NCI-H2196 treated with DMSO at 0.1 percent for 48 hours (cell line): ENCODE results near the gene OSCAR.
A peak's percentile ranks its signal among the peaks of the same experiment; 100 is the strongest.

Experiments
- DNase-seq: peaks from one replicate; lab custom pipeline; 2025; ENCODE audit not compliant: unreplicated experiment; lab: John Stamatoyannopoulos, UW

OSCAR gene, protein sequence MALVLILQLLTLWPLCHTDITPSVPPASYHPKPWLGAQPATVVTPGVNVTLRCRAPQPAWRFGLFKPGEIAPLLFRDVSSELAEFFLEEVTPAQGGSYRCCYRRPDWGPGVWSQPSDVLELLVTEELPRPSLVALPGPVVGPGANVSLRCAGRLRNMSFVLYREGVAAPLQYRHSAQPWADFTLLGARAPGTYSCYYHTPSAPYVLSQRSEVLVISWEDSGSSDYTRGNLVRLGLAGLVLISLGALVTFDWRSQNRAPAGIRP

DNA sequence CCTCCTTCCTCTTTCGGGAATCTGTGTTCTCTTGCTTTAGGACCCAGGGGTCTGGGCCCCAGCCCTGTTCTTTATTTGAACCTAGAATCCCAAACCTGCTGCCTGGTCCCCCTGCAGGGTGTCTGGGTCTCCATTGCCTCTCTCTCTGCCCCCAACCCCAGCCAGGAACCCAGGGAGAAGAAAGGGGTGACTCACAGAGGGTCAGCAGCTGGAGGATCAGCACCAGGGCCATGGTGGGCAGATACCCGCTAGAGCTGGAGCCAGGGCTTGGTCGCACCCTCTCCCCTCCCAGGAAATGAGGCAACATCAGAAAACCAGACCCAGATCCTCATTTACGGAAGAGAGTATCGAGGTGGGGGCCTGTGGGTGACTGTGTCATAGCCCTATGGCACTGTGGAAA lies at the start of gene OSCAR:
TSS of gene OSCAR (minus strand) at position 243 of the 400 bp plus-strand sequence. CDS start at position 232, 11 bp downstream.
- DNase-seq, result no peak

DNA sequence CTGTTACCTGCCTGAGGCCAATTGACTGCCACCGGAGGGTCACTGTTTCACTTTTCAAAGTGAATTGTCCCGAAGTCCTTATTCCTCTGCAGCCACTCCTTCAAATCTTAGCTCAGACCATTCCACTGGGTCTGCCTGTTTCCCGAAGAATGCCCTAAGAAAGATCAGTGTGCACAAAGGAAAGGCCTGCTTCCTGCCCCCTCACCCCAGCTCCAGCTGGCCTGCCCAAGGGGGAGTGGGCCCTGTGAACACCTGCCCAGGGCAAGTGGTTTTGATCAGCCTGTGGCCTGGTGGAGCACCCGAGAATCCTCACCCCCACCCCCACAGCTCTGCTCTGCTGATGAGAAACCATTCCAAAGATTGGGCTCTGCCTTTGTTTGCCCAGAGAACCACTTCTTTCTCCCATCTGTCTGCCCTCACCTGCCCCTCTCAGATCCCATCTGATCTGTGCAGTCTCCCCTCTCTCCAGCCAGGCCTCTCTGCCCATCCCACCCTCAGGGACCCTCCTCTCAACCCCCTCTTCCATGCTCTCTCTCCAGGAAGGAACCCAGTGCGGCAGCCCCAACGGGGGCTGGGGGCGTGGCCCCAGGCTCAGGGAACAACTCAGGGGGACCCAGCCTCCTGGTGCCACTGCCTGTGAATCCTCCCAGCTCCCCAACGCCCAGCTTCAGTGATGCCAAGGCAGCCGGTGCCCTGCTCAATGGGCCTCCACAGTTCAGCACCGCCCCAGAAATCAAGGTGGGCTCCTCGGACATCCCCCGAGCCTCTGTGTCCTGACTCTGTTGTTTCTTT lies 48.6 kb upstream of the OSCAR start:
- DNase-seq, result no peak

DNA sequence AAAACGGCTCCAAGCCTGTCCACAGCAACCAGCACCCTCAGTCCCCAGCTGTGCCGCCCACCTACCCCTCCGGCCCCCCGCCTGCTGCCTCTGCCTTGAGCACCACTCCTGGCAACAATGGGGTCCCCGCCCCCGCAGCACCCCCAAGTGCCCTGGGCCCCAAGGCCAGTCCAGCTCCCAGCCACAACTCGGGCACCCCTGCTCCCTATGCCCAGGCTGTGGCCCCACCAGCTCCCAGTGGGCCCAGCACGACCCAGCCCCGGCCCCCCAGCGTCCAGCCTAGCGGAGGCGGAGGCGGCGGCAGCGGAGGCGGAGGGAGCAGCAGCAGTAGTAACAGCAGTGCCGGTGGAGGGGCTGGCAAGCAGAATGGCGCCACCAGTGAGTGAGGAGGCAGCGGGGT lies 47.6 kb upstream of the OSCAR start:
- DNase-seq, result no peak

DNA sequence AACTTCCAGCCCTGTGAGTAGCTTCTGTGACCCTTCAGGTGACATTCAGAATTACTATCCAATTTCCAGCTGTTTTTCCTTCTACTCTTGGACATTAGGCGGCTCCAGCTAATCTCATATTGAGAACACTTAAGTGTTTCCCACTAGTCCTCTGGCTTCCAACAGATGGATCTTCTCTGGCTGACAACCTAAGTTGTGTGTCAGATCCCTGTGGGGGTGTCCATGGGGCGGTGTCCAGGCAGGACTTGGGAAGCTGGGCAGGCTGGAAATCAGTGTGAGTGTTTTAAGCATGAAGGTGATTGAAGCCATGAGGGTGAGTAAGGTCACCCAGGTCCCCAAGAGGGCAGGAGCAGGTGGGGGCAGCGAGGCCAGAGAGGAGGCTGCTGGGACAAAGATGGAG lies 47.1 kb upstream of the OSCAR start:
- DNase-seq, result no peak

DNA sequence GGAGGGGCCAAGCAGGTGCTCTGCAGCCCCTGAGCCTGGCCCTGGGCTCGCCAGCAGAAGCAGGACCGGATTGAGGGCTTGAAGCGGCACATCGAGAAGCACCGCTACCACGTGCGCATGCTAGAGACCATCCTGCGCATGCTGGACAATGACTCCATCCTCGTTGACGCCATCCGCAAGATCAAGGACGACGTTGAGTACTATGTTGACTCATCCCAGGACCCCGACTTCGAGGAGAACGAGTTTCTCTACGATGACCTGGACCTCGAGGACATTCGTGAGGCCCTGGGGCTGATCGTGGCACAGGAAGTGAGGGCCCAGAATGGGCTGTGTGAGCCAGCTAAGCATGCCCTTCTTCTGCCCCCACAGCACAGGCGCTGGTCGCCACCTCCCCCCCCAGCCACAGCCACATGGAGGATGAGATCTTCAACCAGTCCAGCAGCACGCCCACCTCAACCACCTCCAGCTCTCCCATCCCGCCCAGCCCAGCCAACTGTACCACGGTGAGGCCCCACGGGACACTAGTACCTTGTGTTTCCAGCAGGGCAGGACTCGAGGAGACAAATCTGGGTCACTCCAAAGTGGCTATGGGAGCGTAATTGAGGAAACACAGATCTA lies 45.0 kb upstream of the OSCAR start:
- DNase-seq, result no peak

DNA sequence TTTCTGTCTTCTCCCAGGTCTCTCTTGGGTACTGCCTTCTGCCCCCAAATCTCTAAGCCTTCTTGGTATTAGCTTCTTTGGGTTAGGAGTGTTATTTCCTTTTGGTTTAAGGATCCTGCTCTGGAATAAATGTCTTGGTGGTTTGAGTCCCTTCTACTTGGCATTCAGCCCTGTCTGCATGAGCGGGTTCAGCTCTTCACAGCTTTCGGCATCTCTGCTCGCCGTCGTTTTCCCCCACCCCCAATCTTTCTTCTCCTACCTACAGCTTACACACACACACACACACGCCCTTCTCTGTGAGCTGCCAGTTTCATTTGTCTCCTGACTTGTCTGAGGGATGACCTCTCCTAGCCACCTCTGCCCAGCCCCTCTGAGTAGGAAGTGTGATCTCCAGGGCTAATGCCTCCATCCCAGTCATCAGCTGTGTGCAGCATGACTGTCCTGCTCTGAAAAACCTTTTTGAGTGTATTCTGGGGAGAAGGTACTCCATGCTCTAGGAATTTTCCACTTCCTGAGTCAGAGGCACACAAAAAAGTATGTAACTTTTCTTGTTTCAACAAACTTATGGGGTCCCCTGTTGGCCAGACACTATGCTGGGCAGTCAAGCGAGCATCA lies 41.7 kb upstream of the OSCAR start:
- no peak for DNase-seq

DNA sequence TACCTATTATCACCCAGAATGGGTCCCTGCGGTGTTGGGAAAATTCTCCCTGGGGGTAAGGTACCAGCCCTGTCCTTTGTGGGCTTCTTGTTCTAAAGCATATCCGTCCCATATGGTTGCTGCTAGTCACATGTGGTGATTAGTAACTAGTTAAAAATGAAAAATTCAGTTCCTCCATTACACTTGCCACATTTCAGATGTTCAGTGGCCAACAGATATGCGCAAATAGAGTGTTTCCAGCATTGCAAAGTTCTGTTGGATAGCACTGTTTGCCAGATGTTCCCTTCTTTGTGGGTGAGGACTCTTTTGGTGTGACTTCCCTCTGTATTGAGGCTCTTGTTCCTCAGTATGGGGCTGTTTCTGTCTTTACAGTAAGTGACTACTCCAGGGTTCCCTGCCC lies 40.8 kb upstream of the OSCAR start:
- DNase-seq, result no peak

DNA sequence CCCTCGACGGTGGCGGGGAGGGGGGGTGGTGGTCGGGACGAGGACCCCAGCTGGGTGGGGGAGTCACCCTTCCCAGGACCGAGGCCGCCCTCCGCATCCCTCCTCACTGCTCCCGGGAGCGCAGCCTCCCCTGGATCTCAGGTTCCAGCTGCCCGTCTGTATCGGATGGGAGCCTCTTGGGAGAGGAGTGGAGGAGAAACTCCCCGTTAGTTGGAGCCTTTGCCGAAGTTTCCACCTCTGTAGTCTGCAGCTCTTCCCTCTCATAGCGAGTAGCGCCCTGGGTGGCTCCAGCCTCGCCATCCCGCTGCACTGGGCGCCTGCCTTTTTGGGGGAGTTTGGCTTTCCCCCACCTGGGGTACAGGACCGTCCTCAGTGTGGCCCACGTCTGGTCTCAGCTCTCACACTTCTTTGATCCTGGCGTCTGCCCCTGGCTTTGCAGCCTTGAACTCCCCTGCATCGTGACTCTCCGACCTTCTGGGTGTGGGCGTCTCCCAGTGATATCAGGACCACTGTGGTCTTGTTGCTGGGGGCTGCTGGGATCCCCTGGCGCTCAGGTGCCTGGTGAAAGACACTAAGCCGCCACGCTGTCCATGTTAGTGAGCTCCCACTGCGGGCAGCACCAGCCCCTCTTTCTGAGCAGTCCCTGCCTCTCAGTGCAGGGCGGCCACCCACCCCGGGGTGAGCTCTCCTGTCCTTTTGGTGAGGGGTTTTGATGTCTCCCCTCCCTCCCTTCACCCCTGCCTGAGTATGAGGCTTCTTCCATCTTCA lies 38.1 kb upstream of the OSCAR start:
- DNase-seq, result no peak

DNA sequence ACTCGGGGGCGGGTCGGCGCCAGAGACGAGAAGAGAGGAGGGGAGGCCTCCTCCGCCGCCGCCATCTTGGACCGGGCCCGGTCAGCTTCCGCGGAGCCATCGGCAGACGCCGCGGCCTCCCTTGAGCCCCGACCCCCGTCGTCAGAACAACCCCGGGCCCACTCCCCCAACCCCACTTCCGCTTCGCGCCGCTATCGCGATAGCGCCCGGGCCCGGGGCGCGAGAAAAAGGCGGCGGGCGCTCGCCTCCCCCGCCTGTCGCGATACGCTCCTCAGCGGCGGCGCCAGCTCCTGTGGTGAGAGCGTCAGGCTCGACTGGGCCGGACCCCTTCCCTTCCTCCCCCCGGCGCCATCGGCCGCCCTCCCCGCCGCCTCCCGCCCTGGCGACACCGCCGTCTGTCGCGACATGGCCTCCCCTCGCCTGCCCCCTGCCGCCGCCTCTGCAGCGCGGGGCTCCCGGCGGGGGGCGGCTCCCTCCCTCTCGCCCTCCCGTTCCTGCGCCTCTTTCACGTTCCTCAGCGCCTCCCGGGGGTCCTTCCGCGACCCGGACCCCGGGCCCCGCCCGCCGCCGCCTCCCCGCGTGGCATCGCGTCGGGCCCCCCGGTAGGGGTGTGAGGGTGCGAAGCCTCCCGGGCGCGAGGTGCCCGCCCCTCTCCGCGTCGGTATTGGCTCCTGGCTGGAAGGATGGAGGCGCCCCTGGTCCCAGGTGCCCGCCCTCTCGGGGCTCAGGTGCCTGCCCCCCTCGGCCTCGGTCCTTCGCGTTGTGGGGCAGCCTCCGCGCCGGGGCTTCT lies 37.3 kb upstream of the OSCAR start, which contains the start of gene CNOT3:
TSS of gene CNOT3 (plus strand) at position 64 of the 790 bp plus-strand sequence. CDS start 5,217 bp downstream, outside the sequence.
- no peak for DNase-seq

DNA sequence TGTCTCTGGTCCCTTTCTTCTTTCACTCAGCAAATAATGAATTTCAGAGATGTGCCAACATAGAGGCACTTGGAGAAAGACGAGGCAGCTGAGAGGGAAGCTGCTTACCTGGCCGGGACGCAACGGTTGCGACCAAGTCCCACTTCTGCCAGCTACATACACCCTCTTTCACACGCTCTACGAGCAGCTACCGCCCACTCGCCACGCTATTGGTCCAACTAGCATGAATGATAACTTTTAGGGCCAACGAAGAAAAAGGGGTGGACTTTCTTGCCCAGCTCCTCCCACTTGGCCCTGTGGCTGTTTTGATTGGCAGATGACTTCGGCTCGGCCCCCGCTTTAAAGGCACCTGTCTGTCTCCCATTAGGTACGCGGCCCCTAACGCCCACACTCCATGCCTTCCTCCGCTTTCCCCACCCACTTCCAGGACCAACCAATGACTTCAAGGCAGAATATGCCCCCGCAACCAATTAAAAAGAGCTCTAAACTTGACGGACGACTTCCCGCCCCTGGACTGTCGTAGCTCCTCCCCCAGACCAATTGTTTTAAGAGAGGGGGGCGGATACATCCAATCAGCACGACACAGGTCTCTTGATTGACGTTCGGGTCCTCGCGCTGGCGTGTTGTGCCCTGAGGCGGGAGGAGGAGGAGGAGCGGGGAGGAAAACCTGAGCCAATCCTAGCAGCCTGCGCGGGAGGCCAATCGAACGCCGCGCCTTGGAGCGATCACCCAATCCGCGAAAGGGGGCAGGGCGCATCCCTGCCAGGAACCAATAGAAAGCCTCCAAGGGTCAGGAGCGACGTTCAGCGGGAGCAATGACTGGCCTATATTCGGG lies 36.5 kb upstream of the OSCAR start:
- peak; percentile 100 for DNase-seq

DNA sequence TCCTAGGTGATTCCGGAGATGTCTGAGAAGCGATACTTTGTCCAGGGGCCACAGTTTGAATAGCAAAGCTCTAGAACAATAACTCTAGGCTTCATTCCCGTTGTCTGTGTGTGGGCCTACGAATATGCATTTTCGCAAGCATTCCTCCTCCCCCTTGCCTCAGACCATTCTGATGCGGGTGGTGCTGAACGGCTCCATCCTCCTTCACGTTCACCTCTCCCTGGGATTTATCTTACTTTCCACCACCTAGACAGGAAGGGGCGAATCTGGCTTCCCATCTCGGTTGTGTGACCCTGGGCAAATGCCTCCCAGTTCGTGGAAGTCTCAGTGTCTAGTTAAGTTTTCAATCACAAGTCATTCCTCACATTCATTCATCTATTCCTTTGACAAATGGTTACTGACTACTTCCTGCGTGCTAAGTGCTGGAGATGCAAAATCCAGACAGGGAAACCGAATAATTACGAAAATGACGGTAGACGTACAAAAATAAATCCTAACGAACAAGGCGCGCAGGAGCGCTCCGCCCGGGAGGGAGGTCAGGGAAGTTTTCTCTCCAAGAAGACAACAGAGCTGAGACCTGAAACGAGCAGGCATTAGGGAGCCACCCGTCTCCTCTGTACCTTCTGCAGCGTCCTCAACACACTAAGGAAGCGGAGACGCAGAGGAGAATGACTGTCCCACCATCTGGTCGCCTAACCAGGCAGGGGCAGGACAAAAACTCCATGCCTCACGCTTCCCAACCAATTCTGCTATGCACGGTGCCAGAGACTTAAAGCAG lies 35.7 kb upstream of the OSCAR start:
- DNase-seq, result no peak

DNA sequence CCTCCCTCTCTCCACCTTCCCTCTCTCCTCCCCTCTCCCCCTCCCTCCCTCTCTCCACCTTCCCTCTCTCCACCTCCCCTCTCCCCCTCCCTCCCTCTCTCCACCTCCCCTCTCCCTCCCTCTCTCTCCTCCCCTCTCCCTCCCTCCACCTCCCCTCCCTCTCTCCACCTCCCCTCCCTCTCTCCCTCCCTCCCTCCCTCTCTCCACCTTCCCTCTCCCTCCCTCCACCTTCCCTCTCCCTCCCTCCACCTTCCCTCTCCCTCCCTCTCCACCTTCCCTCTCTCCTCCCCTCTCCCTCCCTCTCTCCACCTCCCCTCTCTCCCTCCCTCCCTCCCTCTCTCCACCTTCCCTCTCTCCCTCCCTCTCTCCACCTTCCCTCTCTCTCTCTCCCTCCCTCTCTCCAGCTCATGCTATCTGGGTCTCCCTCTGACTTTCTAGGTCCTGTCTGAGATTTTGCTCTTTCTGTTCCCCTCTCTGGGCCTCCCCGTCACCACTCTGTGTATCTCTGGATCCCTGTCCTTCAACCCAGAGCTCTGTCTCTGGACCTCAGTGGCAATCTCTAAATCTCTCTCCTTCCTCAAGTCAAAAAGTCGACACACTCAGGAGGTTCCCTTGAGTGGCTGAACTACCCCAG lies 33.5 kb upstream of the OSCAR start:
- DNase-seq, result no peak

DNA sequence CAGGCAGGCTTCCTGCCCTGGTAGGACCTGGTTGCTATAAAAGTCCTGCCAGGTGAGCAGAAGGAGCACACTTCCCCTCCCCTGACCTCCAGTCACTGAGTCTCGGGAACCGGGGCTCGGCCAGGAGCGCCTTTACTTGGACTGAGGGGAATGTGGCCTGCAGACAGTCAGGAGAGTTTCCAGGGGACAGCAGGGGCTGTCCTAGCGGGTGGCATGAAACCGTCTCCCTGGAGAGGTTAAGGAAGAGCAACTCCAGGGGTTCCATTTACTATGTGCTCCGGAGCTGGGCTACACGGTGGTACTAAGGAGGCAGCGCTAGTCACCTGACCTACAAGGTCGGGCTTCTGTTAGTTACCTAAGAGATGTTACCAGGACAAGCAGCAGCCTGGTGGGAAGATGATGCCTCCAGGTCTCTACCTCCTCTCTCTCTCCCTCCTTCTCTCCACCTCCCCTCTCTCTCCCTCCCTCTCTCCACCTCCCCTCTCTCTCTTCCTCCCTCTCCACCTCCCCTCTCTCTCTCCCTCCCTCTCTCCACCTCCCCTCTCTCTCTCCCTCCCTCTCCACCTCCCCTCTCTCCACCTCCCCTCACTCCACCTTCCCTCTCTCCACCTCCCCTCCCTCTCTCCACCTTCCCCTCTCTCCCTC lies 32.8 kb upstream of the OSCAR start:
- peak; percentile 63 for DNase-seq

DNA sequence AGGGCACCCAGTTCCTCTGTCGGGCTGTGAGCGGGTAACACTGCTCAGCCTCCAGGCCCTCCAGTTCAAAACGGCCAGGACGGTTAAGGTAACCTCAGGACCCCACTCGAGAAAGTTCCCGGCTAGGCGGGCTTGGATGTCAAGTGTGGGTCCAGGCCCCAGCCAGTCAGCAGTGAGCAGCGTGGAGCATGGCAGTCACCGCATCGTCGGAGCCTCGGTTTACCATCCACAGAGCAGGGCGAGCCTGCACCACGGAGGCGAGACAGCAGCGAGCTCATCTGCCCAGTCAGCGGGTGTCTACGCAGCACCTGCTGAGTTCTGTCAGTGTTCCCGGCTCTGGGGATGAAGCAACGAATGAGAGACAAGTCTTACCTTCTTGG lies 29.0 kb upstream of the OSCAR start:
- DNase-seq, result no peak

DNA sequence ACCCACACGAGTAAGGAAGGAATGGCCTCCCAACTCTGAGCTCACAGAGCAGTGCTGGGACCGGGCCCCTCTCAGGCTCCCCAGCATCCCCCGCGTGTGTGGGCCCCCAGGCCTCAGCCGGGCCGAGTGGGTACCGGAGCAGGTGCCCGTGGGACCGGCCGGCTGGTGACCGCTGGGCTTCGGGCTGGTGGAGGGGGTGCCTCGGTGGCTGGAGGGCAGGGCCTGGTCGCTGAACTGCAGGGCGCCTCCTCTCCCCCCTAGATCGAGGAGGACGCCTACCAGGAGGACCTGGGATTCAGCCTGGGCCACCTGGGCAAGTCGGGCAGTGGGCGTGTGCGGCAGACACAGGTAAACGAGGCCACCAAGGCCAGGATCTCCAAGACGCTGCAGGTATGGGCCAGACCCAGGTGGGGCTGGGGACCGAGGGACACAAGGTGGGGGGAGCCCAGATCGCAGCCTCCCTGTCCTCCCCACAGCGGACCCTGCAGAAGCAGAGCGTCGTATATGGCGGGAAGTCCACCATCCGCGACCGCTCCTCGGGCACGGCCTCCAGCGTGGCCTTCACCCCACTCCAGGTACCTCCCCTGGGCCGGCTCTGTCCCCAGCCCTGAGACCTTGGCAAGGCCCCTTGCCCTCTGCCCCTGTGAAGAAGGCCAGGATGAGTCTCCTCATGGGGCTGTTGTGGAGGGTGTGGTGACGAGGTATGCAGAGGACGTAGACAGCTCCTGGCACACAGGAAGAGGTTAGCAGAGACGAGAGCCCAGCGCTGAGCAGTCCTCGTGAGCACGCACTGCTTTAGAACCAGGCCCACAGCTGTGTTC lies 28.4 kb upstream of the OSCAR start:
- no peak for DNase-seq

DNA sequence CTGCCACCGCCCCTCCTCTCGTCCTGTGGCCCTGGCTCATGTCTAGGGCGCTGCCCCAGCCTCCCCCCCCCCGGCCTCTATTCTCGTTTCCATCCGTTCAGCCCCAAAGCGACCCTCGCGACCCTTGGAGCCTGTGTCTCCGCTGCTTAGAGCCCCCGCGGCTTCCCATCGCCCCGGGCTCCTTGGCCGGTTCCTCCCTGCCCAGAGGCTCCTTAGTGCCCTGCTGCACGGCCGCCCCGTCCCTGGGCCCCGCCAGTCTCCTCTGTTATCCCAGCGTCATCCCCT lies 27.8 kb upstream of the OSCAR start:
- DNase-seq, result no peak
